Measurements from ENCODE around the gene GASK1A.

Gene GASK1A

DNA sequence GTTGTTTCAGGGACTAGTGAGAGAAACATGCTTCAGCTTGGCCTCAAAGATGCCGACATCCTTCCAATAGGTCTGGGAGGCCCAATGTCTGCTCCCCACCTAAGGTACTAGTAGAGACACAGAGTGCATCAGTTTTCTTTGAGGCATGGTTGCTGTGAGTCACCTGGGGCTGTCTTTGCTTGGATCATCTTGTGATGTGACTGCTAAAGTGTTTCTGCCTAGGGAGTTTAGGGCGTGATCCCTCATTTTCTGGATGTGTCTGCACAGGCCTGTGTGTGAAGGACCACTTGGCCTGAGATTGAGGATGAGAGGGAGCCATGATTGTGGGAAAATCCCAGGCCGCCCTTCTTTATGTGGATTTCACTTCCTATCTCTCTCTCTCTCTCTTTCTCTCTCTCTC, 4.8 kb downstream of the GASK1A start:
- DNase-seq (ENCODE audit: low spot score), result no peak

- DNase-seq (ENCODE audit: low spot score), result no peak
These were observed 5.6 kb downstream of the GASK1A start for GRCh38 chr3:42984701-42985100.

DNA sequence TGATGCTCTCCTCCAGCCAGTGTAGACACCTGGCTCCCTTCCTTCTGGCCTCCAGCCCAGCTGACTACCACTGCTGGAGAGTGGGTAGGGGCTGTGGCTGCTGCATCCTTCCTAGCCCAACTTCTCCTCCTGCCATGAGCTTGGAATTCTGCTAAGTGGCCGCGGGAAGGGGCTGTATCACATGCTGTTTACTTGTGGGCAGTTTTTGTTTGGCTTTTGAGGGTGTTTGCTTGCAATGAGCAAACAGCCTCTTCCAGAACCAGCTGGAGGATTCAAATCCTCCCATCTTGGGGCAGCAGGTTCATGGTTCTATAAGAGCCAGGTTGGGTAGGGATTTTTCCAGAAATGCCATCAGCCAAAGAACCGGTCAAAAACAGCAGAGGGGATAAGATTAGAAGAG, 9.0 kb downstream of the GASK1A start:
- DNase-seq (ENCODE audit: low spot score), result no peak

- no peak for DNase-seq (ENCODE audit: low spot score)
These were observed 9.5 kb downstream of the GASK1A start for GRCh38 chr3:42988566-42988965.

- DNase-seq (ENCODE audit: low spot score), result no peak
These were observed 12.5 kb downstream of the GASK1A start for GRCh38 chr3:42991341-42992315.

GRCh38 chr3:42994595-42994994, 15.5 kb downstream of the GASK1A start:
- DNase-seq (ENCODE audit: low spot score), result no peak

GRCh38 chr3:42996021-42996420, 16.9 kb downstream of the GASK1A start:
- DNase-seq (ENCODE audit: low spot score), result no peak

DNA sequence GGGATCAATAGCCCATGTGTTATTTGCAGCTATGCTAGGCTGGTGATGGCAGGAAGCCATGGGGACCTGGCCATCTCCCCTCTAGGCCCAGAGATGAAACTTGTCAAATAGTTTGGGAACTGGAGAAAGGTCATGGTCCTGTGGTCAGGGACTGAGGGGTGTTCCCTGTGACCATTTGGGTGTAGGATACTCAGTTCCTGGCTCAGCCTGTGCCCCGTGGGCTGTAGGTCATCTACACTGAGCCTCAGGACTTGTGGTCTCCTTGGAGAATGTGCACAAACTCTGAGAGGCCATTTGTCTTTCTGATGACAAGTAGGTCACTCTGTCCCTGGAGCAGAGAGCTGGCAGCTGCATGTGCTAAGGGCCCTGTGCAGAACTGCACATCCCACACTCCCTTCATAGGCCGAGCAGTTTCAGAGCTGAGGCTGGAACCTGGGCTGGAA, 17.5 kb downstream of the GASK1A start:
- DNase-seq (ENCODE audit: low spot score), result no peak

- DNase-seq (ENCODE audit: low spot score), result no peak
These were observed 20.1 kb downstream of the GASK1A start for GRCh38 chr3:42999212-42999611.

GRCh38 chr3:42999632-43000031, 20.5 kb downstream of the GASK1A start:
- no peak for DNase-seq (ENCODE audit: low spot score)

GRCh38 chr3:43000387-43000786, 21.3 kb downstream of the GASK1A start:
- no peak for DNase-seq (ENCODE audit: low spot score)

- DNase-seq (ENCODE audit: low spot score), result no peak
These were observed 22.0 kb downstream of the GASK1A start for GRCh38 chr3:43001094-43001553.

DNA sequence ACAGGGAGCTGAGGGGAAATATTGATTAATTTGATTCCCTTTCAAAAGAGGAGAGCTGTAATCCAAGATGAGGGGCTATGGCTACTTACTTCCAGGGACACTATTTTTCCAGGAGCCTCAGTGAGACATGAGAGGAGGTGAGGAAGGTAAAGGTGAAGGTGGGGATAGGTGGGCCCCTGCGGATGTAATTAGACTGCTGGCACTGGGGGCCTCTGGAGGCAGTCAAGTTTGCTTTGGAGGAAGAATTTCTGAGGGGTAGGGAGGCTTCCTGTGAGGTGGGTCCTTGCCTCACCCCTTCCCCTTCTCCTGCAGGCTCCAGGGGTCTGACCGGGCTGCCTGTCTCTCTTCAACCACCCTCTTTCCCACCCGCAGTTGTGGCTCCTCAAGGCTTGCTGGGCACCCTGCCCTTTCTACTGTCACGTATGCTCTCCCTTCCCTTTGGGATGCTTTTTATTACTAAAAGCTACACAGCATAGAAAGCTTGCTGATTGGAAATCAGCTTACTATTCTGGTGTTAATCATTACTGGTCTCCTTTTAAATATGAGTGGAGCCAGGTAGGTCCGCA, 22.5 kb downstream of the GASK1A start:
- DNase-seq (ENCODE audit: low spot score), result no peak

DNA sequence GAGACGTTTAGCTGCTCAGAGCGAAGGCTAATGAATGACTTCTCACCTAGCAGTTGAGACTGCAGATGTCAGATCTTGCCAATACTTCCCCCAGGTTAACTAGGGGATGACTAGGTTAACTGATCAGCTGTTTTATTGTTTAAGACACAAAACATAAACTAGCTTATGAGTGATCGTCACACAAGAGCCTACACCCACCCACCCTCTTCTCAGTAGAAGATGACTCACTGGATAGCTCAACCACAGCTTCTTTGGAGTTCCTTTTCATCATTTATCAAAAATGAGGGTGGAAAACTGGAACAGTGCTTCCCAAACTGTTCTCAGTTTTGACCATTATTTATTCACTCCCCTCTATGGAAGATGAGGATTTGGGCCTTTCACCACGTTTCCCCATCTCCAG, 25.2 kb downstream of the GASK1A start:
- no peak for DNase-seq (ENCODE audit: low spot score)

DNA sequence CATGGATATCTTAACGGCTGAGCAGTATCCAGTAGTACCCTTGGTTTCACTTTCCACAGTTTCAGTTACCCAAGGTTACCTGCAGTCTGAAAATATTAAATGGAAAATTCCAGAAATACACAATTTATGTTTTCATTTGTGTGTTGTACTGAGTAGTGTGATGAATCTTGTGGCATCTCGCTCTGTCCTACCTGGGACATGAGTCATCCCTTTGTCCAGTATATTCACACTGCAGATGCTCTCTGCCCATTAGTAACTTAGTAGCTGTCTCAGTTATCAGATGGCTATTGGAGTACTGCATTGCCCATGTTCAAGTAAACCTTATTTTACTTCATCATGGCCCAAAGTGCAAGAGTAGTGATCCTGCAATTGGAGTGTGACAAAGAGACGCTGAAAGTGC, 26.1 kb downstream of the GASK1A start:
- DNase-seq (ENCODE audit: low spot score), result no peak

GRCh38 chr3:43005981-43006380, 26.9 kb downstream of the GASK1A start:
- no peak for DNase-seq (ENCODE audit: low spot score)

GRCh38 chr3:43006825-43007224, 27.7 kb downstream of the GASK1A start:
- DNase-seq (ENCODE audit: low spot score), result no peak

GRCh38 chr3:43009547-43009946, 30.4 kb downstream of the GASK1A start:
- DNase-seq (ENCODE audit: low spot score), result no peak

GRCh38 chr3:43010638-43011037, 31.5 kb downstream of the GASK1A start:
- no peak for DNase-seq (ENCODE audit: low spot score)

- DNase-seq (ENCODE audit: low spot score), result no peak
These were observed 32.5 kb downstream of the GASK1A start for GRCh38 chr3:43011638-43012037.

DNA sequence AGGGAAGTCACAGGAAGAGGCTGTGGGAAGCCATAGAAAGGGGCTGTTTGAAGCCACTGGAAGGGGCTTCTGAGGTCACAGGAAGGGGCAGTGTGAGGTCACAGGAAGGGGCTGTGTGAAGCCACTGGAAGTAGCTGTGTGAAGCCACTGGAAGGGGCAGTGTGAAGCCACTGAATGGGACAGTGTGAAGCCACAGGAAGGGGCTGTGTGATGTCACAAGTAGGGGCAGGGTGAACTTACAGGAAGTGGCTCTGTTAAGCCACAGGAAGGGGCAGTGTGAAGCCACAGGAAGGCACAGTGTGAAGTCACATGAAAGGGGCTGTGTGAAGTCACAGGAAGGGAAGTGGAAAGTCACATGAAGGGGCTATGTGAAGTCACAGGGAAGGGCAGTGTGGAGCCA, 33.1 kb downstream of the GASK1A start:
- no peak for DNase-seq (ENCODE audit: low spot score)

- no peak for DNase-seq (ENCODE audit: low spot score)
These were observed 34.1 kb downstream of the GASK1A start for GRCh38 chr3:43013256-43013655.

DNA sequence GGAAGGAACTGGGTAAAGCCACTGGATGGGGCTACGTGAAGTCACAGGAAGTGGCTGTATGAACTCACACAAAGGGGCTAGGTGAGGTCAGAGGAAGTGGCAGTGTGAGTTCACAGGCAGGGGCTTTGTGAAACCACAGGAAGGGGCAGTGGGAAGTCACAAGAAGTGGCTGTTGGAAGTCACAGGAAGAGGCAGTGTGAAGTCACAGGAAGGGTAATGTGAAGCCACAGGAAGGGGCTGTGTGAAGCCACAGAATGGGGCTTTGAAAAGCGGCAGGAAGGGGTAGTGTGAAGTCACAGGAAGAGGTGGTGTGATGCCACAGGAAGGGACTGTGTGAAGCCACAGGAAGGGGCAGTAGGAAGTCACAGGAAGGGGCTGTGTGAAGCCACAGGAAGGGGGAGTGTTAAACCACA, 34.6 kb downstream of the GASK1A start:
- peak; percentile 20 for DNase-seq (ENCODE audit: low spot score)
